Measurements from ENCODE around the gene GABRB2. TPM values are rescaled to one million over a fixed set of nuclear protein-coding genes. Genes with fewer than 3 reads are reported as not detected.

The GABRB2 gene
- total RNA-seq, 4 donors from 2014 or later = 3.1 to 3.2 (median 3.2) TPM; not detected in 1

DNA sequence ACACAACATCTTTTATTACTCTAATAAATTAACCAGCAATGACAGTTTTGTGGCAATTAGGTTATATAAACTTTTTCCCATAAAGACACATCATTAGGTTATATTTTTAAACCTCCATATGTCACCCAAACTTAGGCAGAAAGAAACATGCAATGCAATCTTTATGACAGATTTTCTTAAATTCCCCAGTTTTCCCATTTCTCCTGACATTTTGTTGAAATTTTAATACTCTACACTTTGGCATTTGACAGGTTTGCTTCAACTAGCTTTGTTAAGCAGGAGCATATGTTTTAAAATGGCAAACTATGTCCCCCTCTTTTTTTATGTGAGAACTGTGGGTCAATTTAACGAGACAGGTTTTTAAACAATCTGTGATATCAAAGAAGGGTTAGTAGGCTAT lies 155.5 kb downstream of the GABRB2 start:
- no peaks in the 10 kb centered on the region for H3K27me3 ChIP-seq

DNA sequence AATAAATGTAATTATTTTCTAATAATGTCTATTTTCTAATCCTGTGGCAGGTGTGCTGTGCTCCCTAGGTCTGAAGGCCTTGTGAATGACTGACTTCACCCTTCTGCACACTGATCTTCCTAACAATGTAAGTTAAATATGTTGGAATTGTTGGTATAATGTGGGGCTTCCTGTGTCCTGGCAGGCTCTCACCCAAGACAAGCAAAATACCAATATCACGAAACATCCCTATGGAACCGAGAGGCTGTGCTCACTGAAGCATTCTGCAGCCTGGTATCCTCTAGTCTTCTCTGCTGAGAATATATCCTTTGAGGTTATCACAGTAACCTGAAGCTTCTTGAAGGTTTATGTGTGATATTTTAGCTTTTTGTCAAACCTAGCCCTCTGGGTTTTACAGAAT lies 159.4 kb downstream of the GABRB2 start:
- no peak for DNase-seq
- Histone ChIP-seq H3K9me3 (no peaks in the 10 kb centered on the region), H3K27me3 (no peaks in the 10 kb centered on the region), H3K27ac (no peak overlapping the region), H3K36me3 (no peaks in the 10 kb centered on the region), H3K4me3 (no peak overlapping the region), H3K4me1 (no peaks in the 10 kb centered on the region)
- no peak for TF ChIP-seq POLR2A (IDR thresholded peaks at IDR 0.05)
- TF ChIP-seq, protein P1, sequence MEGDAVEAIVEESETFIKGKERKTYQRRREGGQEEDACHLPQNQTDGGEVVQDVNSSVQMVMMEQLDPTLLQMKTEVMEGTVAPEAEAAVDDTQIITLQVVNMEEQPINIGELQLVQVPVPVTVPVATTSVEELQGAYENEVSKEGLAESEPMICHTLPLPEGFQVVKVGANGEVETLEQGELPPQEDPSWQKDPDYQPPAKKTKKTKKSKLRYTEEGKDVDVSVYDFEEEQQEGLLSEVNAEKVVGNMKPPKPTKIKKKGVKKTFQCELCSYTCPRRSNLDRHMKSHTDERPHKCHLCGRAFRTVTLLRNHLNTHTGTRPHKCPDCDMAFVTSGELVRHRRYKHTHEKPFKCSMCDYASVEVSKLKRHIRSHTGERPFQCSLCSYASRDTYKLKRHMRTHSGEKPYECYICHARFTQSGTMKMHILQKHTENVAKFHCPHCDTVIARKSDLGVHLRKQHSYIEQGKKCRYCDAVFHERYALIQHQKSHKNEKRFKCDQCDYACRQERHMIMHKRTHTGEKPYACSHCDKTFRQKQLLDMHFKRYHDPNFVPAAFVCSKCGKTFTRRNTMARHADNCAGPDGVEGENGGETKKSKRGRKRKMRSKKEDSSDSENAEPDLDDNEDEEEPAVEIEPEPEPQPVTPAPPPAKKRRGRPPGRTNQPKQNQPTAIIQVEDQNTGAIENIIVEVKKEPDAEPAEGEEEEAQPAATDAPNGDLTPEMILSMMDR (IDR thresholded peaks at IDR 0.05) = no peak

More for the DNA sequence above, 155.5 kb downstream of the GABRB2 start:
- no peaks in the 10 kb centered on the region for H3K36me3 ChIP-seq
- no peak for TF ChIP-seq POLR2A (IDR thresholded peaks at IDR 0.05)
- TF ChIP-seq, protein P1 (IDR thresholded peaks at IDR 0.05) = no peak
- no peak for DNase-seq
- H3K4me1 ChIP-seq = no peaks in the 10 kb centered on the region
- H3K4me3 ChIP-seq = no peak overlapping the region
- H3K9me3 ChIP-seq = no peaks in the 10 kb centered on the region
- H3K27ac ChIP-seq = no peak overlapping the region

DNA sequence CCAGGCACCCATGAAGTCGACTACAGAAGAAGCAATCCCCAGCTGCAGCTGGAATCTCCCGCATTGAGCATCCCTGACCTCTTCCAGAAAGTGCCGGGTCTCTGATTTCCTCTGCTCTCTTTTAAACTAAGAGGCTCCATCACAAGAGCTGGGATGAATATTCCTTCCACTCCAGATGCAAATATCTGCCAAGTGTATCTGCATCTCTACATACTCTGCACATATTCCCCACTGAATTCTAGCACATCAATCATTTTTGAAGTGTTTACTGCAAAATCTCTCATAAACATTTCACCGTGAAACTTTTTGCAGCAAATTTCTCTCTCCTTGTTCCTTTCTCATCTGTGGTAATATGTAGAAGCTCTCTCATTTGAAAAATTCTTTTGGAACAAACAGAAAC lies 161.5 kb downstream of the GABRB2 start:
- Histone ChIP-seq H3K4me1 (no peaks in the 10 kb centered on the region), H3K4me3 (no peak overlapping the region), H3K36me3 (no peaks in the 10 kb centered on the region), H3K27ac (no peak overlapping the region), H3K9me3 (no peaks in the 10 kb centered on the region), H3K27me3 (no peaks in the 10 kb centered on the region)
- TF ChIP-seq POLR2A (IDR thresholded peaks at IDR 0.05) = no peak
- TF ChIP-seq, protein P1 (IDR thresholded peaks at IDR 0.05) = no peak
- no peak for DNase-seq

DNA sequence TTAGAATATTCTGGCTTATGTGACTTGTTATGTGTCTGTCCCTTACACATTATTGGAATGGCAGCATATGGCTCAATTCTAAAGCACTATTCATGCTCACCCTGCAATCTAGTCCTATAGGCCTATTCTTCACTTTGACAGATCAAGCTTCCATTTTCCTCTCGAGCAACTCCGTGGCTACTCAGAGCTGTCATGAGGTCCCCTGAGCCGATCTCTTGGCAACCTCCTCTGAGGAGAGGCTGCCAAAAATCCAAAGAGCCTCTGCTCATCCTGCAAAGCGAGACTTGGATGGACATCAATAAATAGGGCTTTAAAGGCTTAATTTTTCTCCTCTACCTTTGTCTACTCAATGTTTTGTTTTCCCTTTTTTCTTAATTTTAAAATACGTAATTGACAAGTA lies 163.8 kb downstream of the GABRB2 start:
- H3K4me3 ChIP-seq = no peak overlapping the region
- DNase-seq = no peak
- H3K27ac ChIP-seq = no peak overlapping the region
- H3K4me1 ChIP-seq = no peaks in the 10 kb centered on the region
- no peaks in the 10 kb centered on the region for H3K27me3 ChIP-seq
- H3K9me3 ChIP-seq = no peaks in the 10 kb centered on the region
- no peak for TF ChIP-seq POLR2A (IDR thresholded peaks at IDR 0.05)
- TF ChIP-seq, protein P1 (IDR thresholded peaks at IDR 0.05) = no peak
- H3K36me3 ChIP-seq = no peaks in the 10 kb centered on the region

DNA sequence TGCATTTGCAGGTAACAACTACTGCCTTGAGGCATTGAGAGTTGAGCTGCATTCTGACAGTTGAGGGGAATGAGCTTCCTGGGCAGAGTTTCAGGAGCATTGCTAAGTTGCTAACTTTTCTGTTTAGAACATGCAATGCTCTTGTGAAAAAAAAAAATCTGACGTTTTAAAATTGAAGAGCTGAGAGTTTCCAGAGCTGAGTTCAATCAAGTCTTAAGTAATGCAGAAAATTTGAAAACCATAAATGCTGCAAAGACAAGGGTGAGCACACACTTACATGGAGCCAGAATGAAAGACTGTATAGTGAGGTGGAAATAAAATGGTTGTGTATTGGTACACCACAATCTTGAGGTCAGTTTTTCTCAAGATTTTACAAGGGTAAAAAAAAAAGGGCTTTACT lies 166.0 kb downstream of the GABRB2 start:
- Histone ChIP-seq H3K9me3 (no peaks in the 10 kb centered on the region), H3K4me3 (no peak overlapping the region), H3K4me1 (no peaks in the 10 kb centered on the region), H3K36me3 (no peaks in the 10 kb centered on the region), H3K27ac (no peak overlapping the region), H3K27me3 (no peaks in the 10 kb centered on the region)
- no peak for DNase-seq
- TF ChIP-seq, protein P1 (IDR thresholded peaks at IDR 0.05) = no peak
- TF ChIP-seq POLR2A (IDR thresholded peaks at IDR 0.05) = no peak

DNA sequence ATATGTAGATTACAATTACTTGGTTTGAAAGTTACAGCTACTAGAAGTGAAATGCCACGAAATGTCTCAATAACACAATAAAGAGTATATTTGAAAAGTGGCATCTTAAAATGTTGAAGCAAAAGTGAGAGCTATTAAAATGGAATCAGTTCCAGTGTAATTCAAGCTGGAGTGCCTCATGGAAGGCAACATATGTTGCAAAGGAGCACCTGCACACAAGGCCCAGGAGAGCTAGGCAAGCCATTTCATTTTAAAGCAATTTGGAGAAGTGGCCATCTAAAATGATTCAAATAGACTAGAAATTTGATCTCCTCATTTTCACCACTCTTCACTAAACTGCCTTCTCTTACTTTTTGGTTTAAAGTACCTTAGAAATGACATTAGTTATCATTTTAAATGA lies 167.8 kb downstream of the GABRB2 start:
- no peak for TF ChIP-seq POLR2A (IDR thresholded peaks at IDR 0.05)
- TF ChIP-seq, protein P1 (IDR thresholded peaks at IDR 0.05) = no peak
- no peaks in the 10 kb centered on the region for H3K36me3 ChIP-seq
- H3K4me1 ChIP-seq = no peaks in the 10 kb centered on the region
- H3K9me3 ChIP-seq = no peaks in the 10 kb centered on the region
- H3K27ac ChIP-seq = no peak overlapping the region
- no peak for DNase-seq
- H3K4me3 ChIP-seq = no peak overlapping the region
- no peaks in the 10 kb centered on the region for H3K27me3 ChIP-seq

Measured in Peyer's patch (tissue), 4 donors.